G401.6 (cell line): ENCODE data around the gene ZNF536.
"Not testable (repeated sequence)": the region's sequence is repeated elsewhere in the genome, so short reads cannot be mapped to it uniquely, and the experiment has no call there.

Source experiments
- FAIRE-seq: peaks from 2 replicates; lab custom pipeline; 2012; peaks lifted over from hg19 to GRCh38; lab: Jason Lieb, UNC

ZNF536 gene

DNA sequence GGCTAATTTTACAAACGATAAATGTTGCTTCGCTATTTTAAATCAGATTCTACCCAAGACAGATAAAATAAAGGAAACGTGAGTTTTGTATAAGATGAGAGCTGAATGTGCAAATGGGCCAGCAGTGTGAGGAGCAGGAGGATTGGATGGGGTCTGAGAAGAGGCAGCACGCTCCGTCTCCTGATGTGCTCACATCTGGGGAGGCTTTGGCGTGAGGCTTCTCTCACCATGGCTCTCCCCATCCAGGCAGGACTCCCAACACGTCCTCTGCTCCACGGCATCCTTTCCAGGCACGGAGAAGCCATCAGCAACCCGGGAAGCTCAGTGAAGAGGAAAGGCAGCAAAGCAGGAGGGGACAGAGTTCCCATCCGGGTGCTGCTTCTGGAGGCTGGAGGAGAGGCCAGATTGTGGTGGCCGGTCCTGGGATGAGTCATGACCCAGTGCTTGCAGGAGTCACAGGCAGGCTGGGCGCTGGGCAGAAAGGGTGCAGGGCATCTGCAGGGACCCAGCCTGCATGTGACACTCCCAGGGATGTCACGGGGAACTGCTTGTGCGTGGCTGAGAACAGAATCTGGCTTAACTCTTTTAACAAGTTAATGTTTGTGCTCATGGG lies 47.5 kb downstream of the ZNF536 start:
- no peak for FAIRE-seq

DNA sequence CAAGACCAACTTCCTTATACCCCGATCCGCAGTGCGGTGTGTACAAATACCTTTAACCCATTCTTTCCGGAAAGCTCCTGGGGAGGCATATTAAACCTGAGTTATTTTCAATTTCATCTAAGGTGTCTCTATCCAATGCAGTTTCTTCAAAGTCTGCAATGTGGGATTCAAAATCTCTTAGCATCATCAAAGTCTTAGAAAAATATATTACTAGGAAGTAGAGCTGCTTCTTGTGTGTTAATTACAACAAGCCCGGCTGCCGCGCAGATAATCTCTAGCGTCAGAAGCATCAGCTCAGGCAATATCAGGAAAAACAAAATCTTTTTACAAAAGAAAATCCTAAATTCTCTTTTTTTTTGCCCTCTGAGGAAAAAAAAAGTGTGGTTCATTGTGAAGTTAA lies 48.1 kb downstream of the ZNF536 start:
- FAIRE-seq: no peak

DNA sequence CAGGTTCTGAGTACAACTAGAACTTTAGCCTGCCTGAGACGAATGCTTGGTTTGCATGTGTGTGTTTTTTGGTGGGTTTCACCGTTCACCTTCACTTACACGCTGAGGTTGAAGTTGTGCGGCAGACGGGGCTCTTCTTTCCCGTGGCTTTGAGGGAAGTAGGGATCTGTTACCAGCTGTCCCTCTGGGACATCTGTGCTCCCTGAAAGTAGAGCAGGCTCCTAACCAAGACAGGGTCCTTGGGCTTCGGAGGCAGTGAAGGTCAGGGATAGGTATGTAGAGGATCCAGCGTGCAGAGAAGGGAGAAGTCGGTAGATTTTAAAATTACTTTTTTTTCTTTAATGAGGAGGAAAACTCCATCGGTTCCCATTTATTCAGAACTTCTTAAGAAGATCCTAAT lies 48.7 kb downstream of the ZNF536 start:
- no peak for FAIRE-seq

DNA sequence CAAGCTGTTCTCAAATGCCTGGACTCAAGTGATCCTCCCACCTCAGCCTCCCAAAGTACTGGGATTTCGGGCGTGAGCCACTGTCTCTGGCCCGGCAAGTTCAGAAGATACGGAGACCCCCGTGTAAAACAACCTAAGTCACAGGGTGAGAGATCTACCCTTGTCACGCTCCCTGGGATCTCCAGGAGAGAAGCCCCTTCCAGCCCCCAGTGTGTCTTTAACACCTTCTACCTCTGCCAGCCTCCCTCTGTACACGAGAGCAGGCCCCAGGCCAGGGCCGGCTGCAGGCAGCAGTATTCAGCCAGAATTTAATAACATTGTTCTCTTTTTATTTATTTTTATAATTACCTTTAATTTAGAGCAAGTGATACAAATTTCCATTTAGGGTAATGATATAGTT lies 49.4 kb downstream of the ZNF536 start:
- FAIRE-seq: no peak

DNA sequence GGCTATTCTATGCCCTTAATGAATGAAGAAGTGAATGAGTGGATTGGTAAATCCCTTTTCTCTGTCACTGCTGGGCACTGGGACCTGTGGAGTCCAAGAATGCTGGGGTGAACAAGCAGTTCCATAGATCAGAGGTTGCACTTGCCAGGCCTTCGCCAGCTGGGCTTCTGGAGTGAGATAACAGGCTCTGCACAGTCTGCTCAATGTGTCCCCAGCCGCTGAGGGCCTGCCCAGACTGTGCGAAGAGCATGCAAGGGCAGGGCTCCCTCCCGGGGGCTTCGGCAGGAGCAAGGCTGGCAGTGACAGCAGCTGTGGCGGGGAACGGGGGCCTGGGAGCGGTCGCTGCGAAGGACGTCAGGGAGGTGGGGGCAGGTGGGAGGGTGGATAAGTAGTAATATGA lies 51.3 kb downstream of the ZNF536 start:
- no peak for FAIRE-seq

DNA sequence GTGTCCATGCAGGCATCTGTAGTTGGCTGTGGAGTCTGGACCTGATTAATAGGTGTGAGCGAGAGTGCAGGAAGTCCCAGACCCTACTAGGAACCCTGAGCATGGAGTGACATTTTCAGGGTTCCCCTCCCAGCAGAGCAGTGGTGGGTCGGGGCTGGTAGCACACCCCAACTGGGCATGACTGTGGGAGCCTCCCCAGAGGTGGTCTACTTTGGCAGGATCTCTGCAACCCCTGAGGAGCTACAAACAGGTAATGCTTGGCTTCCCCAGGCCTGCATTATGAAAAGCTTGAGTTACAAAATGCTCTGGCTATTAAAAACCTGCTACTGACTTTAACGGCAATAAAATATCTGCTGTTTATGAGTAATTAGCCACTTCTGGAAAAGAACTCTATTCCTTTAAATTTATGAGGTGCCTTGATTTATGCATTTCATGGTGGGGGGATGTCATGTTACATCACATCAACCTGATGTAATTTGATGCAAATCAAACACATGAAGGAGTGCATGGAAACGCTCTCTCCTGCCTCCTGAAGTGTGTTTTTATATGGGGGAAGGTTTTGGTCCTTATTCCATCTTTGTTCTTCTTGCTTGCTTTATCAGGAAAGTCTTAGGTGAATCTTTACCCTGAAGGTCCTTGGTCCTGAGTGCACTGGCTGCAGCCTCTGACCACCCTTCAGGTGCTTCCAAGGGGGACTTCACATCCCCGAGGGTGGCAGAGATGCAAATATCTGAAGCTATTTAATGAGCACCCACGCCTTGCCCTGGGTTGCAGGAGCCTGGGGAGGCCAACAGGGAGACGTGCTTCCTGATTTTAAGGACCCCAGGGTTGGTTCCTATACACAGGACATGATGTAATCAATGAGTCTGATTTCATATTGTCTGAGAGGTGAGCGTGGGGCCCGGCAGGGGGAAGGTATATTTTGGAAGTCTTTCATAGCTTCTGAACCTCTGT lies 54.0 kb downstream of the ZNF536 start:
- no peak for FAIRE-seq

DNA sequence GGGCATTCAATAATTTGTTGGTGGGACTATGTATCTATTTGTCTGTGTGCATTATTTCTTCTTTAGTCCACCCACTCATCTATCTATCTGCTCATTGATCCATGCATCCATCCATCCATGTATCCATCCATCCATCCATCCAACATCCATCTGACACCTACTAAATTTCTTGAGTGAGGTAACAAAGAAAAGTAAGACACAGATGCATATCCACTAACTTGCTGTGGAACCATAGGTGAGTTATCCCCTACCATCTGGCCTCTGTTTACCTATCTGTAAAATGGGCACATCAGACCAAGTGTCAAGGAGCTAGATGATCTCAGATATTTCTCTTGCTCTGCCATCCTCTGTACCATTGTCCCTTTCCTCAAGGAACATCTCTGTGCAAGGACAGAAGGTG lies 54.7 kb downstream of the ZNF536 start:
- no peak for FAIRE-seq

DNA sequence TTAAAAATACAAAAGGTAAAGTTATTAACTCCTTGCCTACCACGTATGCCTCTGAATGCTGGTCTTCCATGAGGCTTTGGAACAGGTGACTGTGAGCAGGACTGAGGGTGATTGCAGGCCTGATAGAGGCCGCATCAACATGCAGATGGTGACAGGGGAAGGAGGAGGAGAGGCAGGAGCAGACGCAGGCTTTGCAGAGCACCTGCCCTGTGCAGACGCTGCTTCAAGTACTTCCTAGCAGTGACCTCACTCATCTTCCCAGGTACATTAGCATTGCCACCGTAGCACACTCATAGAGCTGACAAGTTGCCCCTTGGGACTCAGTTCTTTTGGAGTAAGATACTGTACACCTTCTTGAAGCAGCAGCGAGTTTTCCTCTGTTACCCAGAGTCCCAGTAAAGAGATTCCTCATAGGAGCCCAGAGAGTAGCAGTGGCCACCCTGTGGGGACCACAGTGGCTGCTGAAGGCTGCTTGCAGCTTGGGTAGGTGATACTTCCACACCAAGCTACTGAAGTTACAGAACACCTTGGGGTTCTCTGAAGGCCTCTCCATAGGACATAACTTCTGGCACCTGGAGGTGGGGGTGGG lies 56.0 kb downstream of the ZNF536 start:
- FAIRE-seq: no peak

DNA sequence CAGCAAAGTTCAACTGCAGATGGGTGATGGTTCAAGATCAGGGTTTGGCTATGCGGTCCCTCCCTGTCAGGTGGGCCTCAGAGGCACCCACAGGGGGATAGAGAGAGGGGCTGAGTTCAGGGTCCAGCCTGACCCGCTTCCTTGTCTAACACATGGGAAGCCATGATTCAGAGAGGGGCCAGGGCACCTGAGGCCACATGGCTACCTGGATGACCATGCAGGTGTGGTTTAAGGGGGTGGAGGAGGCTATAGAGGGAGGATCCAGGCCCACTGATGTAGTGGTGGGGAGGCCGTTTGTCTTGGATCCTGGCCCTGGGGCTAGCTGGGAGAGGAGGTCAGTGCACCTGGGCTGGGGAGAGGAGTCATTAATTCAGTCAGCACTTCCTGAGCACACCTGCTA lies 56.7 kb downstream of the ZNF536 start:
- FAIRE-seq: no peak

DNA sequence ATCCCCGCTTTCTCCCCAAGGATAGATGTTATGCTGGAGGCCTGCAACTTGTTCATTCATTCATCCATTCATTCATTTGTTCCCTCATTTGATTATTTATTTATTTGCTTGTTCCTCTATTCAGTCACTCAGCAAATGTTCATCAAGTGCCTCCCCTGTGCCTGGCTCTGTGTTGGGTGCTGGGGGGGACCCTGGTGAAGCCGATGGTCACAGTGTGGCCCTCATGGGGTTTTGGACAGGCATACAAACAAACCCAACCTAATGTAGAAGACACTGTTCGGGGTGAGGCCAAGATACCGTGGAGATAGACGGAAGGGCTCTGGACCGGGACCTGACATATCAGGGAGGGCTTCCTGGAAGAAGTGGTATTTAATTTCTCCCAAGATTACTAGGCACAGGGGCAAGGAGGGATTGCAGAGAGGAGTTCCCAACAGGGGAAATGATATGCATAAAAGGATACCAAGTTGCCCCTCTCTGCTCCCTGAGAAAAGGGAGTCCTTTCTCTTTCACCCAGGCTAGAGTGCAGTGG lies 58.1 kb downstream of the ZNF536 start:
- no peak for FAIRE-seq

DNA sequence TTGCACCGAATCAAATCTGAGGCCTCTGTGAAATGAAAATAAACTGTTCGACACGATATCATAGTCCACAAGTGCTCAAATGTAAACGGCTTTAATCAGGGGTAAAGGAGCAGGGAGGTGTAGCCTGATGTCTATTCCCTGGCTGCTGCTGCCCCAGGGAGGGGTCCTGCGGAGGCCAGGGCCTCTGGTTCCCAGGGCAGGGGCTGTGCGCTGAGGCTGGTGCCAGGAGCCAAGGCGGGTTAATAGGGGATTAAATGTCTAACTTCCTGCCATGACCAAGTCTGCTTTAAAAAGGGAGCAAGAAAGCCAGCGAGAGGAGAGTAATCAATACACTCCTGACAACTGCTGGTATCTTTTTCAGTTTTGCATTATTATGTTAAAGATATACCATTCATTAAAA lies 59.4 kb downstream of the ZNF536 start:
- FAIRE-seq: no peak

DNA sequence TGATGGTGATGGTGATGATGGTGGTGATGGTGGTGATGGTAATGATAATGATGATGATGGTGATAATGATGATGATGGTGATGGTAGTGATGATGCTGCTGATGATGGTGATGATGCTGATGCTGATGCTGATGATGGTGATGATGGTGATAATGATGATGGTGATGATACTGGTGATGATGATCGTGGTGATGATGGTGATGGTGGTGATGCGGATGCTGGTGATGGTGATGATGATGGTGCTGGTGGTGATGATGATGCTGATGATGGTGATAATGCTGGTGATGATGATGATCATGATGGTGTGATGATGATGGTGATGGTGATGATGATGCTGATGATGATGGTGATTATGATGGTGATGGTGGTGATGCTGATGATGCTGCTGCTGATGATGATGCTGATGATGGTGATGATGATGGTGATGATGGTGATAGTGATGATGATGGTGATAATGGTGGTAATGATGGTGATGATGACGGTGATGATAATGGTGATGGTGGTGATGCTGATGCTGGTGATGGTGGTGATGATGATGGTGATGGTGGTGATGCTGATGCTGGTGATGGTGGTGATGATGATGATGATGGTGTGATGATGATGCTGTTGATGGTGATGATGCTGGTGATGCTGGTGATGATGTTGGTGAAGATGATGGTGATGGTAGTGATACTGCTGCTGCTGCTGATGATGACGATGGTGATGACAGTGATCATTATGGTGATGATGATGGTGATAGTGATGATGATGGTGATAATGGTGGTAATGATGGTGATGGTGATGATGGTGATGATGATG lies 62.8 kb downstream of the ZNF536 start:
- FAIRE-seq: no peak

DNA sequence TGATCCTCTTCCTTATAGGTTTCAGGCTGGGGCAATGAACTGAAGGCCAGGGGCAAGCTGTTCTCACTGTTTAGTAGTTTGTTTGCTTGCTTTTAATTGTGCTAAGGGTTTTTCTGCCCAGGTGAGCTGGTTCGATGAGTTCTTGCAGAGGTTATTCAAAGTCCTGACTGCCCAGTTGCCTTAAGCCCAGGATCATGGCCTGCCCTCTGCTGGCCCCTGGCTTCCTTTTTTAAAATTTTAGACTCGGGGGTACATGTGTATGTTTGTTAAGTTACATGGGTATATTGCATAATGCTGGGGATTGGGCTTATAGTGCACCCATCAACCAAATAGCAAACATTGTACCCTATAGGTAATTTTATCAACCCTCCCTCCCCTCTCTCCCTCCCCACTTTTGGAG lies 65.7 kb downstream of the ZNF536 start:
- no peak for FAIRE-seq

DNA sequence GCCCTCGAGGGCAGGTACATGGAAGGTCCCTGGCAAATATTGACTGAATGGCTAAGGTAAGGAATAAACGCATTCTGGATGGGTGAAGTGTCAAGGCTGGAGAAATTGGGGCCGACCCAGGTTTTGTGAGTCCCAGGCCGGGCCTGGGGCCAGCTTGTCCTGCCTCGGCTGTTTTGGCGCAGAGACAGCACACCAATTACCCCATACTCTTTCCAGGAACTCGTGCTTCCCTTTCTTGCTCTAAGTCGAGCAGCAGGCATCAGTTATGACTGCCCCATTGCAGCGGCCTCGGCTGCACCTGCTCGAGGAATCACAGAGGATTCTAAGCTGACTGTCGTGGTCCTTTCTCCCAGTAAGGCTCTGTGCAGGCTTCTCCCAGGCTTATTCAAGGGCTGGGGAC lies 67.1 kb downstream of the ZNF536 start:
- FAIRE-seq: no peak

DNA sequence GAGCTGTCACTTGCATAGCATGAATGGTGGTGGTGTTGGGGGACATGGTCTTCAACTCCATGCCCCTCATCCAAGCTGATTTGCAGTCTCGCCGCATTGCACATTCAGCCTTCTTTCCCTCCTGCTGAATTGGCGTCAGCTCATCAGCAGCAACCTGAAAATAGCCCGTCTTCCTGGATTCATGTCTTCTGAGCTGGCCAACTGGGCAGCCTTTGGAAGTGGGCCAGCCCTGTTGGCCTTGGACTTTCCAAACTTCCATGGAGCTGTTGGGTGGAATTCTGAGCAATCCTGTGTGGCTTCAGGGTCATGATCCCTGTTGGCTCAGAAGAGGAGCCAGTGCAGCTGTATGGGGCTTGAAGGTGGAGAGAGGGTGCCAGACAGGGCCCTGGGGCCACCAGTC lies 68.8 kb downstream of the ZNF536 start:
- FAIRE-seq: no peak

DNA sequence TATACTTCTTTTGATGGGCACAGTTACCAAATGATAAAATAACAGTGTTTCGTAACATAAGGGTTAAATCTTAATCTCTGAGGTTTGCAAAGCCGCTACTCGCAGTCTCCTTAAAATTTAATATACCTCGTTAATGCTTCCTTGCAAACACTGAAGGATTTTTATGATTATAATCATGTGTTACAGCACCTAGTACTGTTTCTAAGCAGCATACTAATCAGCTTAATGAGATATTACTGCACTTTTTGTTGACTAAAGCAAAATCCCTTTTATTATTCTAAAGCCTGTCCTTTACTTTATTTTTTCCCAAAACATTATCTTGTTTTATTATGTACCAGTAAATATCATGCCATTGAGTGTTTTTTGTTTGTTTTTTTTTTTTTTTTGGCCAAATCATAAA lies 70.5 kb downstream of the ZNF536 start:
- no peak for FAIRE-seq

DNA sequence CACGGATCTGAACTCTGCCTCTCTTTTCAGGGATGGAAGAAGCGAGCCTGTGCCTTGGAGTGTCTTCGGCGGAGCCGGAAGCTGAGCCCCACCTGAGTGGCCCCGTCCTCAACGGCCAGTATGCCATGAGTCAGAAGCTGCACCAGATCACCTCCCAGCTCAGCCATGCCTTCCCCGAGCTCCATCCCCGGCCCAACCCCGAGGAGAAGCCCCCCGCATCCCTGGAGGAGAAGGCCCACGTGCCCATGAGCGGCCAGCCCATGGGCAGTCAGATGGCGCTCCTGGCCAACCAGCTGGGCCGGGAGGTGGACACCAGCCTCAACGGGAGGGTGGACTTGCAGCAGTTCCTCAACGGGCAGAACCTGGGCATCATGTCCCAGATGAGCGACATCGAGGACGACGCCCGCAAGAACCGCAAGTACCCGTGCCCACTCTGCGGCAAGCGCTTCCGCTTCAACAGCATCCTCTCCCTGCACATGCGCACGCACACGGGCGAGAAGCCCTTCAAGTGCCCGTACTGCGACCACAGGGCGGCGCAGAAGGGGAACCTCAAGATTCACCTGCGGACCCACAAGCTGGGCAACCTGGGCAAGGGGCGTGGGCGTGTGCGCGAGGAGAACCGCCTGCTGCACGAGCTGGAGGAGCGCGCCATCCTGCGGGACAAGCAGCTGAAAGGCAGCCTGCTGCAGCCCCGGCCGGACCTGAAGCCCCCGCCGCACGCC lies 71.5 kb downstream of the ZNF536 start:
- FAIRE-seq: no peak

DNA sequence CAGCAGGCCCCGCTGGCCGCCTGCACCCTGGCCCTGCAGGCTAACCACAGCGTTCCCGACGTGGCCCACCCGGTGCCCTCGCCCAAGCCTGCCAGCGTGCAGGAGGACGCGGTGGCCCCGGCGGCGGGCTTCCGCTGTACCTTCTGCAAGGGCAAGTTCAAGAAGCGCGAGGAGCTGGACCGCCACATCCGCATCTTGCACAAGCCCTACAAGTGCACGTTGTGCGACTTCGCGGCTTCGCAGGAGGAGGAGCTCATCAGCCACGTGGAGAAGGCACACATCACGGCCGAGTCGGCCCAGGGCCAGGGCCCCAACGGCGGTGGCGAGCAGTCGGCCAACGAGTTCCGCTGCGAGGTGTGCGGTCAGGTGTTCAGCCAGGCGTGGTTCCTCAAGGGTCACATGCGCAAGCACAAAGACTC lies 72.1 kb downstream of the ZNF536 start:
- no peak for FAIRE-seq

DNA sequence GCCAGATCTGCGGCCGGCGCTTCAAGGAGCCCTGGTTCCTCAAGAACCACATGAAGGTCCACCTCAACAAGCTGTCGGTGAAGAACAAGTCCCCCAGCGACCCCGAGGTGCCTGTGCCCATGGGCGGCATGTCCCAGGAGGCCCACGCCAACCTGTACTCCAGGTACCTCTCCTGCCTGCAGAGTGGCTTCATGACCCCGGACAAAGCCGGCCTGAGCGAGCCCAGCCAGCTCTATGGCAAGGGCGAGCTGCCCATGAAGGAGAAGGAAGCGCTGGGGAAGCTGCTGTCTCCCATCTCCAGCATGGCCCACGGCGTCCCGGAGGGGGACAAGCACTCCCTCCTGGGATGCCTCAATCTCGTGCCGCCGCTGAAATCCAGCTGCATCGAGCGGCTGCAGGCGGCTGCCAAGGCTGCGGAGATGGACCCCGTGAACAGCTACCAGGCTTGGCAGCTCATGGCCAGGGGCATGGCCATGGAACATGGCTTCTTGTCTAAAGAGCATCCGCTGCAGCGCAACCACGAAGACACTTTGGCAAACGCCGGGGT lies 72.6 kb downstream of the ZNF536 start:
- no peak for FAIRE-seq

DNA sequence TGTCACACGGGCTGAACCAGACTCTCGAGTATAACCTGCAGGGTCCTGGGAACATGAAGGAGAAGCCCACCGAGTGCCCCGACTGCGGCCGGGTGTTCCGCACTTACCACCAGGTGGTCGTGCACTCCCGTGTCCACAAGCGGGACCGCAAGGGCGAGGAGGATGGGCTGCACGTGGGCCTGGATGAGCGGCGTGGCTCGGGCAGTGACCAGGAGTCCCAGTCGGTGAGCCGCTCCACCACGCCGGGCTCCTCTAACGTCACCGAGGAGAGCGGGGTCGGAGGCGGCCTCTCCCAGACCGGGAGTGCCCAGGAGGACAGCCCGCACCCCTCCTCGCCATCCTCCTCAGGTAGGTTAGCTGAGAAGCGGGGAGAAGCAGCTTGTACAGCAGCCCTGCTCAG lies 73.2 kb downstream of the ZNF536 start:
- no peak for FAIRE-seq

DNA sequence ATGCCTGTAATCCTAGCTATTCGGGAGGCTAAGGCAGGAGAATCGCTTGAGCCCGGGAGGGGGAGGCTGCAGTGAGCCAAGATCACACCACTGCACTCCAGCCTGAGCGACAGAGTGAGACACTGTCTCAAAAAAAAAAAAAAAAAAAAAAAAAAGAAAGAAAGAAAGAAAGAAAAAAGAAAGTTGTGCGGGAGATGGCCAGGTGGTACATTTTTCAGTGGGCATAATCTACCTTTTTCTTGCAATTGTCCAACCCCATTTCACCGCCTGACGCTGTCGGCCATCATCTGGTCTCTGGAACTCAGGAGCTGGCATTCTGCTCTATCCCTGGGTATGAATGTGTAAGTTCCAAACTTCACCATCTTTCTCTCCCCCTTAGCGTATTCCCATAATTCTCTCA lies 73.9 kb downstream of the ZNF536 start:
- not testable (repeated sequence) for FAIRE-seq
